ENCODE data around the gene TMEM59L. TPM values are rescaled to one million over a fixed set of nuclear protein-coding genes. Genes with fewer than 3 reads are reported as not detected.

TMEM59L gene
- total and polyA plus RNA-seq, 9 of the 15 experiments (the other 6 are each of a cell fraction or from before 2014, with no cell fraction given): 0.37 TPM; not detected in 8

GRCh38 chr19:18644196-18645034 lies 31.7 kb downstream of the TMEM59L start (continued):
- TF ChIP-seq HOXB6 (CRISPR knock-in tag; IDR thresholded peaks at IDR 0.05; ENCODE audit: borderline replicate concordance): no peak
- no peak for TF ChIP-seq RBM15 (IDR thresholded peaks at IDR 0.05; ENCODE audit: insufficient read depth, low read length)
- peak; percentile 60; the same call in 1 of the 2 replicates for TF ChIP-seq BCOR (IDR thresholded peaks at IDR 0.05)
- TF ChIP-seq SMARCA5 (IDR thresholded peaks at IDR 0.05): 0 out of 2 replicates have a peak, but pooled peaks have one; percentile 29
- peak; percentile 34 for TF ChIP-seq RBM25 (IDR thresholded peaks at IDR 0.05; ENCODE audit: low read depth, low read length, severe bottlenecking)
- no peak for TF ChIP-seq ZNF408 (CRISPR knock-in tag; IDR thresholded peaks at IDR 0.05; ENCODE audit: low read depth)
- peak in 1 of 2 experiments; percentile 46; a peak in 3 of 4 replicates for TF ChIP-seq RAD21 (CRISPR knock-in tag; conservative IDR thresholded peaks at IDR 0.05 in 1 of 2, IDR thresholded peaks at IDR 0.05 in 1 of 2)
- no peak for TF ChIP-seq MBD2 (IDR thresholded peaks at IDR 0.05; ENCODE audit: borderline replicate concordance, low read depth)
- TF ChIP-seq ZBTB49 (CRISPR knock-in tag; IDR thresholded peaks at IDR 0.05; ENCODE audit: borderline replicate concordance): no peak
- no peak for TF ChIP-seq ZNF780A (CRISPR knock-in tag; IDR thresholded peaks at IDR 0.05)
